Activated T-helper 1 cell treated with Interleukin-2 at 50 U/mL for 16 hours (primary cell): ENCODE results near the gene CFLAR.
"Not testable (repeated sequence)": the region's sequence is repeated elsewhere in the genome, so short reads cannot be mapped to it uniquely, and the experiment has no call there.

ENCODE experiments used
- DNase-seq: peaks from one replicate; pipeline ENCODE4 v3.0.0-alpha.2; 2020; ENCODE audit warnings: low read depth

CFLAR gene

DNA sequence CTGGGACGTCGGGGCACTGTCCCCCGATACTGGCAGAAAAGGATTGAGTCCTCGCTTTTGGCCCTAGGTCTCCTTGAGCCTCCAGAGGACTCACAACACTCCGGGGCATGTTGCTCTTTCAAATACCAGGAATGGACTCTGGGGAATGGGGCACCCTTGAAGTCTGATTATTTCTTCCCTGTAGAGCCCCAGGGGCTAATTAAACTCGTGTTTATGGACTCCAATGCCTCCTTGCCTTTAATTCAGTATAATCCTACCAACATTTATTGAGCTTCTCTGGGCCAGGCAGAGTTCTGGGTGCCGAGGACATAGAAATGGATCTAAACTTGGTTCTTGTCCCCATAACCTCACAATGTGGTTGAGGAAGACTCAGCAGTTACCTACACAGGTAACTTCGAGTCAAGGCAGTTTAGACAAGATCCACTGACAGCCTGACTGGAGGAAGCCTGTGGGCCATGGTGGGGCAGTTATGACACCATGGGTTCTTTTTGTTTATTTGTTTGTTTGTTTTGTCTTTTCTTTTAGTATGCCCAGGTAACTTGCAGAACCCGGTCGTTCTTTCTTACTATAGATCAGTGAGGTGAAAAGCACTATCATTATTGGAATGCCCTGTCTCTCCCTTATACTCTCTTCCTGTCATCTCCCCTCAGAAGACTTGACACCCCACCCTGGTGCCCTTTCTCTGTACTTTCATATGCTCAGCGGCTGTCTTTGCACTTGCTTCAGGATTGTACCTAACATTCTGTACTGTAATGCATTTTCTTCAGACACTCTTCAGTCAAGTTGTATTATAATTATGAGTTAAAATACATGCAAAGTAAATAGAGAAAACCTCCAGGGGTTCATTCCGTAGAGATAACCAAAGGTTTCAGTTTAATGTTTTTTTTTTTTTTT, 3.2 kb downstream of the CFLAR start:
- DNase-seq, result no peak

DNA sequence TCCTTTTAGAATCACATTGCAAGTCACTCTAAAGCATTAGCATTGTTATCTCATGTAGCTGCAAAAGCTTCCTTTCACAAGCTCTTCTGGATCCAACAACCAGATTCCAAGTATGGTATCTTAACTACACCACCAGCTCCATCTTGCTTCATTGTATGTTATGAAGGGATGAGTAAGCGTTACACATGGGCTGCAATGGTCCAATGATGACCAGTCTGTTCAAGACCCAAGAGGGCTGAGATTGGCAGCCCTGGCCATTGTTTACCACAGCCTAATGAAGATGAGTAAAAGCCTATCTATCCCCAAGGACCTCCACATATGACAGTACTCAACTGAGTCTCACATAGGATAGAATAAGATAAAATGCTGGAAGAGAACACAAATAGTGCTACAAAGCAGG, 6.3 kb downstream of the CFLAR start:
- no peak for DNase-seq

DNA sequence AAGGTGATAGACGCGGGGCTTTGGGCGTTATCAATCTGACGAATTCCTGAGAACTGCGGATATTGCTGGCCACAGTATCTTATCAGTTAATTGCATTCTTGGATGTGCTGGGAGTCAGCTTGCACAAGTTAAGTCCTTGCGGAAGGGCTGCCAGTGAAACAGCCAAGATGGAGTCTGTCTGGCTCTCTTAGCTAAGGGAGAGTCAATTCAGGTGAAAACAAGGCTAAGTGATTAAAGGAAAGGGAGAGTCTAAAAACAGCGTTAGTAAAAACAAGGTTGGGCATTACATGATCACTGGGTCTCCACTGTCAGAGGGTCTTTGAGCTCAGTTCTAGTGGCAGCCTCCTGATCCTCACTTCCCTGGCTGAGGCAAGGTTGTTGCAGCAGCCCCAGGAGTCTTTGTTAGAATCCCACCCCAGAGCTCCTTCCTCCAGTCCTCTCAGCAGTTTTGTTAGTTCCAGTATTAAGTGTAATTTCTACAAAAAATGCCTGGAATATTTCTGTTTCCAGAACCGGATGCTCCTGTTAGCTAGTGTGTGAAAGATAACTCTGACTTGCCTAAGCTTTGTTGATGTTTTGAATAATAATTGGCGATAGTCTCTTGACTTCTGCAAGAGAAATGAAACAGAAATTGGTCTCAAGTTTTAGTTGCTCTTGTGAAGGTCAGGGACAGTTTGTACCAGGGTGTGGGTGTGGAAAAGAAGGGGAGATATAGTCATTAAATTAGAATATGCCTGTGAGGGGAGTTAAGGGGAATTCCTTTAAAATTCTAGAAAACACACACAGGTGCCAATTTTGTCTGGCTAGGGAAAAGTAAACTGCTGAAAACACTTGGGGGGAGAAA, 10.6 kb downstream of the CFLAR start:
- DNase-seq, result no peak

DNA sequence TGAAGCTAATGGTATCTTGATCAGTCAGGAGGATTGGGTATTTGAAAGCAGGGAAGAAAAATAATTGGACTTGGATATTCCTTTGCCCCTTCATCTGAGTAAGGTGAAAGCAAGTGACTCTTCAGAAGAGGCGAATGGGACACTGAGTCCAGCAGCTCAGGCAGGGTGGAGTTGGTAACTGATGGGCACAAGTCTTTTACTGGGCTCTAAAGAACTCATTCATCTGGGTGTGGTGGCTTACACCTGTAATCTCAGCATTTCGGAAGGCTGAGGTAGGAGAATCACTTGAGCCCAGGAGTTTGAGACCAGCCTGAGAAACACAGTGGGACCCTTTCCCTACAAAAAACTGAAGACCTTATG, 11.2 kb downstream of the CFLAR start:
- no peak for DNase-seq

DNA sequence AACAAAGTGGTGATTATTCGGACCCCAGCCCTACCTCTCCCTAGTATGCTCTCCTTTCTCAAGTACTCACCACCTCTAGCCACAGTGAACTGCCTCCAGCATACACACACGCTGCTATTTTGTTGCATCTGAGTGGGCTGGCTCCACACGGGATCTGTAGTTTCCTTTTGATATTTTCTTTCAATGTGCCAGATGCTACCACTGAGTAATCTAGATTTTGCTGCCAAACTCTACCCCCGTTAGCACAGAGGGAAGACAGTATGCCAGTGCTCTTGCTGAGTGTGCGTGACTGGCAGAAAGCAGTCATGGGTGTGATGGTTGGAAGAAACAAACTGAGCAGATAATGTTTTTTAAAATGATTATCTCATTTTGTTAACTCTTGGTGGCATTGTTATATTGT, 11.6 kb downstream of the CFLAR start:
- DNase-seq, result no peak

DNA sequence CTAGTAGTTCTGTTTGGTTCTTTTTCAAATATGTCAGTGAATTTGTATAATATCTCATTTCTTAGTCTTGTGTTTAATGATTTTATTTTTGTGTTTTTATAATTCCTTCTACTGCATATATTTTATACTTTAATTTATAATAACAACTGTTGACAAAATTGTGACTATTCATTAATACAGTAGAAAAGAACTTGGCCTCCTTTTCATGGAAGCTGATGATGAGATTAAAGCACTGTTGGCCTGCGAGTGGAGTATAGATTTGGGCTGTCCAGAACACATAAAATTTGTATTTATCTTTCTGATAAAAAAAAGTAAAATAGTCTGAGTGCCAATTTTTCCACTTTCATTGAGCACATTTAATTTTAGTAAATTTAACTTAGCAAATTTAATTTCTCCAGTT, 12.1 kb downstream of the CFLAR start:
- DNase-seq, result no peak

DNA sequence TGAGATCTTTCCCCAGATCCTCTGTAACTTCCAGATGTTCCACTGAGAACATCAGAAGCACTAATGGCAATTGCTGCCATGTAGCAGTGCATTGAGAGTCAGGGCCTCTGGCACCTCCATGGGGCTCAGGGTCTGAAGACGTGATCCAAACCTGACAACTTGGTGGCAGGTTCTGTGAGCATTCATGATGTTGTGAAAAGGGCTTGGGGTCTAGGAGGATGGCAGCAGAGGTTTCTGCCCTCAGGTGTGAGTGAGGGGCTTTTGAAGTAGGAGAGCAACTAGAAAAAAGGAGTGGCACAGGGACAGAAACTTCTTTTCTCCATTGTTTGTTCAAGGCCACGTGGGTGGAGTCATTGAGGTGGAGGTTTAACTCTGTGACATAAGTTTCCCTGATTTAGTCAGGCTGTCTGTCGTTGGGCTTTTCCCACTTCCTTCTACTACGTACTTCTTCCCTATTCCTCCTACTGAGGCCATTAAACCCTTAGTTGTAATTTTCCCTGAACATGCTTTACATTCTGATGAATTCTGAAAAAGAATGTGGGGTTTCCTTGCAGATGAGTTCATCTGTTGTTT, 13.1 kb downstream of the CFLAR start:
- DNase-seq, result no peak

DNA sequence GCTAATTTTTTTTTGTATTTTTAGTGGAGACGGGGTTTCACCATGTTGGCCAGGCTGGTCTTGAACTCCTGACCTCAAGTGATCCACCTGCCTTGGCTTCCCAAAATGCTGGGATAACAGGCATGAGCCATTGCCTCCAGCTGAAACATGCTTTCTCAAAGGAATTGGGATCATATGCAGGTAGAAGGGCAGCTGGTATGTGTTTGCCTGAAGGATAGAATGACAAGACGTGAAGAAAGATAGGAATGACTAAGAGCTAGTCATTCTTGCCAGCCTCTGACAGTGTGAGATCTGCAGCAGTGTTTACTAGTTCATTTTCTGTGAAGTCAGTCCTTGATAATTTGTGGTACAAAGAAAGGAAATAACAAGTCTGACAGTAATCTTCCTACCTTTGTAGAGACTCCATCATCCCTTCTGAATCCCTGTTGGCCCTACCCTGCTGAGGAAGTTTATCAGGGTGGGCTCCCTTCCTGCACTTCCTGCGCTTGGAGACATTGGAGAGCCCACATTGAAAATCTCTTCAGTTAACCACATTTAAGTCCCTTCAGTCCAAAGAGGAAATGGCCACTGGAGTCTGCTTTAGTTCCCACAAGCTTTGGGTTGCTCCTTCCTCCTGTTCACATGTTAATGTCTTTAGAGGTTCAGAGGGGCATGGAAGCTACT, 14.7 kb downstream of the CFLAR start:
- DNase-seq, result no peak

DNA sequence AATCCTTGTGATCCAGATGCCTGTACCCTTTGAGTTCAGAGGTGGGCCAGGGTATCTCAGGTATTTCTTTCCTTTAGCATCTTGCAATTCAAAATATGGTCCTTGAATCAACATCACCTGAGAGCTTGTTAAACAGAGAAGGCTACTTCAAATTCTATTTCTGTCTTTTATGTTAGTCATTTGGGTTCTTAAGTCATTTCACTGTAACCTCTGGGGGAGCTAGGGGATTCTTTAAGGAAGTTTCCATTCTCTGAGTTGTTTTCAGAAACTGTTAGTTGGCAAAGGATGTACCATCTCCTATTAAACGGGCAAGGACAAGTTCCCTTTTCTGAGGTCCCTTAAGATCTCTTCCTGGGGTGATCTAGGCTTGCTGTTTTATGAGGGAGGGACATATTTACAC, 16.6 kb downstream of the CFLAR start:
- DNase-seq, result no peak

DNA sequence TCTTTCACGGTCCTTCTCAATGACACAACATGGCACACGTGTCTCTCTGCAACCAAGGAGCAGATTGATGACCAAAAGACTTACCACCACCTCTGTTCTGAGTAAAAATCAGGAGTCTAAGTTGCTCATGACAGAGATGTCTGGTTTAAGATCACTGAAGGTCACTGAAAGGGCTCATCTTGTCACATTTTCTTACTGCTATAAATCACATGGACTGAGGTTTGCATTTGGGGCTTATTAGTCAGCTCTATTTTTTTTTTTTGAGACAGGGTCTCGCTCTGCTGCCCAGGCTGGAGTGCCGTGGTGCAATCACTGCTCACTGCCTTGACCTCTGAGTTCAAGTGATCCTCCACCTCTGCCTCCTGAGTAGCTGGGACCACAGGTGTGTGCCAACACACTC, 19.4 kb downstream of the CFLAR start:
- DNase-seq, result no peak

DNA sequence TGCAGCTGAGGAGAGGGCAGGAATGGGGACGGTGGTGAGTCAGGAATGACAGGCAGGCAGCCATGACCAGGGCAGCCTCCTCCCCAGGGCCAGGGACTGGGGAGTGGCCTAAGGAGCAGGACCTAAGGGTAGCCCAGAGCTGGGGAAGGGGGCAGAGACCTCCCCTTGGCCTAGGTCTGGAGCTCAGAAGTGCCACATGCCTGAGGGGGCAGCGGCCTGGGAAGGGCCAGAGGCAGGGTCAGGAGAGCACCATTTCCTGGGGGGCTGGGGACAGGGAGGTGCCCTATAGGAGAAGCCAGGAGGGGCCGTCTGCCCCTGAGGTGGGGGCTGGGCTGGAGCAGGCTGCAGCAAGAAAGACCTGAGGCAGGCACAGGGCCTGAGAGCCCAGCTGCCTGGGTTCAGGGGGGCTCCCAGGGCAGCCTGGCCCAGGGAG, 20.9 kb downstream of the CFLAR start:
- DNase-seq, result no peak

DNA sequence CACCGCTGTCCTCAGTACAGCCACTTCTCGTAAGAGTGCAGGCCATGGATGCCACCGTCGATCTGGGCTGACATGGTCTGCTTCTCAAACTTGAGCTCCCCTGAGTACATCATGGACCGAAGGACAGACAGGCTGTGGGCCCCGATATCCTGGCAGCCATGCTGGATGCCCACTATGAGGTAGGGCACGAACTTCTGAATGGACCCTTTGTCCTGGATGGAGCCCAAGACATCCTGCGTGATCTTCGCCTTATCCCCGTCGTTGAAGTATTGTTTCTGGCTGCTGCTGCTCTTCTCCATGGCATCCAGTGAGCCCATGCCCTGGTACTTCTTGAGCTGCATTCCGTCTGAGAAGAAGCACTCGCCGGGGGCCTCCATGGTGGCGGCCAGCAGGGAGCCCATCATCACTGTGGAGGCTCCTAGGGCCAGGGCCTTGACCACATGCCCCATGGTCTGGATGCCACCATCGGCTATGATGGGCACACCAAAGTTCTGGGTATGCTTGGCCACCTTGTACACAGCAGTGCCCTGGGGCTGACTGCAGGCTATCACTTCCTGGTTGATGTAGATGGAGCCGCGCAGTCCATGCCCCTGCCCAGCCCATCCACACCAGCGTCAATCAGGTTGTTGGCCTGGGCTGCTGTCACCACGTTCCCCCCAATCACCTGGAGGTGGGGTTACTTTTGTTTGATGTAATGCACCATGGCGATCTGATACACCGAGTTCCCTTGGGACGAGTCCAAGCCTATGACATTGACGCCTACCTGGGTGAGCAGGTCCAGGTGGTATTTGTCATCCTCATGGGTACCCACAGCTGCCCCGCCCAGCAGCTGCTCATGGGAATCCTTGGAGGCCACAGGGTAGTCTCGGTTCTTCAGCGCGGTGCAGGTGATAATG, 21.8 kb downstream of the CFLAR start:
- DNase-seq, result no peak

DNA sequence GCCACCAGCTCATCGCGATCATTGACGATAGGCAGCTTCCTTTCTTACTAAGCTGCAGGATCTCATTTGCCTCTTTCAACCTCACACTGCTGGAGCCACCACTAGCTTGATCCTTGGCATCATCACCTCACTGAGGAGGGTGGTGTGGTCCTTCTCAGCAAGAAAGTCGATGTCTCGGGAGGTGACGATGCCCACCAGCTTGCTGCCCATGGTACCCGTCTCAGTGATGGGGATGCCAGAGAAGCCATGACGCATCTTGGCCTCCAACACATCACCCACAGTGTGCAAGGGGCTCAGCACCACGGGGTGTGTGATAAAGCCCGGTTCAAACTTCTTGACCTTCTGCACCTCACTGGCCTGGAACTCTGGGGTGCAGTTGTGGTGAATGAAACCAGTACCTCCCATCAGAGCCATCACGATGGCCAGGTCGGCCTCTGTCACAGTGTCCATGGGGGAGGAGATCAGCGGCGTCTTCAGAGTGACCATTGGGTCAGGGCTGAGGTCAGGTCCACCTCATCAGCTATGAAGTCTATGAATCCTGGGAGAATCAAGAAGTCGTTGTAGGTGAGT, 22.5 kb downstream of the CFLAR start:
- DNase-seq, result no peak

DNA sequence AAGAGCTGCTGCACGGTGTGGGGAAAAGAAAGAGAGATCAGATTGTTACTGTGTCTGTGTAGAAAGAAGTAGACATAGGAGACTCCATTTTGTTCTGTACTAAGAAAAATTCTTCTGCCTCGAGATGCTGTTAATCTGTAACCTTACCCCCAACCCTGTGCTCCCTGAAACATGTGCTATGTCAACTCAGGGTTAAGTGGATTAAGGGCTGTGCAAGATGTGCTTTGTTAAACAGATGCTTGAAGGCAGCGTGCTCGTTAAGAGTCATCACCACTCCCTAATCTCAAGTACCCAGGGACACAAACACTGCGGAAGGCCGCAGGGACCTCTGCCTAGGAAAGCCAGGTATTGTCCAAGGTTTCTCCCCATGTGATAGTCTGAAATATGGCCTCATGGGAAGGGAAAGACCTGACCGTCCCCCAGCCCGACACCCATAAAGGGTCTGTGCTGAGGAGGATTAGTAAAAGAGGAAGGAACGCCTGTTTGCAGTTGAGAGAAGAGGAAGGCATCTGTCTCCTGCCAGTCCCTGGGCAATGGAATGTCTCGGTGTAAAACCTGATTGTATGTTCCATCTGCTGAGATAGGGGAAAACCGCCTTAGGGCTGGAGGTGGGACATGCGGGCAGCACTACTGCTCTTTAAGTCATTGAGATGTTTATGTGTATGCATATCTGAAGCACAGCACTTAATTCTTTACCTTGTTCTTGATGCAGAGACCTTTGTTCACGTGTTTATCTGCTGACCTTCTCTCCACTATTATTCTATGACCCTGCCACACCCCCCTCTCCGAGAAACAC, 23.2 kb downstream of the CFLAR start:
- DNase-seq, result not testable (repeated sequence)

DNA sequence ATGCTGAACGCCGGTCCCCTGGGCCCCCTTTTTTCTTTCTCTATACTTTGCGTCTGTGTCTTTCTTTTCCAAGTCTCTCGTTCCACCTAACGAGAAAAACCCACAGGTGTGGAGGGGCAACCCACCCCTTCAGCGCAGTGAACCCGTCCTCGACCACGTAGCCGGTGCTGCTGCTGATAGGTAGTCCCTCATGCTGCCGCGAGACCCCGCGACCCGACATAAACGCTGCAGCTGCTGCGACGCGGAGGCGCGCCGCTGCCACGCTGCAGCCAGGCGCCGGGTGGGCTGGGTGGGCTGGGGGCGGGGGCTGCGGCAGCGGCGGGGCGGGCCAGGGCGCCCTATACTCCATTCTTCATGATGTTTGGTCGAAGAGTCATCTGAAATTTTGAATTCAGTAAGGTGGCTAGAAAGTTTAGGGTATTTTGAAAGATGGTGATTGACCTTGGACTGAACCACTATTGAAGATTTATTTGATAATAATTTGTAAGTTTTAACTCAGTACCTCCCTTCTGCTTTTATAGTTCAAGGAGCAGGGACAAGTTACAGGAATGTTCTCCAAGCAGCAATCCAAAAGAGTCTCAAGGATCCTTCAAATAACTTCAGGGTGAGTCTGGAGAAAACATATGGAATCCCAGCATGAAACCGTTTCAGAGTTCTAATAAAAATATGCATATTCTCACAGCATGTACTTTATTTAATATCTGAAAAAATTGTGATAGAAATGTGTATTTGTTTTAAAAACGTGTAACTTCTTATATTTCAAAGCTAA, 24.1 kb downstream of the CFLAR start:
- DNase-seq, result no peak

DNA sequence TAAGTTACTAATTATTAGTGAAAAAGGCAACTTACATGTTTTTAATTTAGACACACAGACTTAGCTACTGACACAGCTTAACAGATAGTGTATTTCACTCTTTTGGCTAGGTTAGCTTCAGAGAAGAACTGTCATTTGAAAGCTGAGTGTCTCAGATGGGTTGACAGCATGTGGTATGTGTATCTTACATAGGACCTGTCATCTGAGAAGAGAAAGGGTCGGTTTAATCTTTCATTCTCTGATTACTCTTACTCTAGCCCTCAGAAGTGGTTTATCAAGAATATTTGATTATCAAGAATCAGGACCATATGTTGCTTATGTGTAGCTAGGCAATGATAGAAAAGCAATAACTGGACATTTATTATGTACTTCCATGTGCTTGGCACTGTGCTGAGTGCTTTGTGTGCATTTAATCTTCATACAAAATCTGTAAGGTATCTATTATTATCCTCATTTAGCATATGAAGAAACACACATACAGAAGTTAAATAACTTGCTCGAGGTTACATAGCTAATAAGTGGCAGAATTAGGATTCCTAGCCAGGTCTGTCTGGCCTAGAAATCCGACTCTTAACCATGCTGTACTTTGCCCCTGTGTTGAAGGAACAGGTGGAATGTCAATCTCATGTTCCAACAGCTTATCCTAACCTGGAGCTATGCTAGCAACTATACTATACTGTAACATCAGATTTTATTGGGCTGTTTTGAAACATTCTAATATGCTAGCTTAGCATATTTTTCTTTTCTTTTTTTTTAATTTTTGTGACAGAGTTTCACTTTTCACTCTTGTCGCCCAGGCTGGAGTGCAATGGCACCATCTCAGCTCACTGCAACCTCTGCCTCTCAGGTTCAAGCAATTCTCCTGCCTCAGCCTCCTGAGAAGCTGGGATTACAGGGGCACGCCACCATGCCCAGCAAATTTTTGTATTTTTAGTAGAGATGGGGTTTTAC, 28.4 kb downstream of the CFLAR start:
- DNase-seq, result no peak

DNA sequence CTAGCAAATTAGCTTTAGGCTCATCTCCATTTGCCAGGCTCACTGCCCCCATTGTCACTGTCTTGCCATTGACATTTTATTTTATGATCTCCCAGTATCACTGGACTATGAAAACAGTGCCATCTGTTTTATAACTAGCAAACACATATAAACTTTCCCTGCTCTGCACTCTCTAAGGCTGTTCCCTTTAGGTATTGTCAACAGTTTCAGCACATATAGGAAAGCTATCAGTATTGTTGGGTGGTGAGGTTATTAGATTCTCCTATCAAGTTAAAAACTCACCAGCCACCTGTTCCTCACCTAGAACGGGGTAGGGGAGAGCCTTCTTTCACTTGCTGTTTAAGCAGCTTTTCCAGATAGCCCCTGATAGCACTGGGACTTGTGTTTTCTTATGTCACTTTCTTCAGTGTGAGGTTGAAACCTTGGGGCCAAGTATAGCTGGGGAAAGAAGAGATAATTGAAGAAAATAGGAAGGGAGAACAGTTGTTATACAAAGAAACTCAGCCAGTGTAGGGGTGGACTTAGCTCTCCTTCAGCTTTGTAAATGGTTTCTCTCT, 32.5 kb downstream of the CFLAR start:
- no peak for DNase-seq
